HepG2 (cell line): ENCODE measurements around the gene TBC1D16. TPM values are rescaled to one million over a fixed set of nuclear protein-coding genes. Genes with fewer than 3 reads are reported as not detected.

Experiments
- ATF7 ChIP-seq, 2 experiments: fragments of 450-650 bp in 1 of 2; sonication (generic) in 1 of 2; formaldehyde crosslinking in 1 of 2; IDR thresholded peaks; 2 replicates each; pipeline versions ENCODE4 v1.4.0 to v1.6.1; 2016 to 2020; ENCODE audit warnings: antibody characterized with exemption in 1 of 2, mild to moderate bottlenecking in 1 of 2, missing genetic modification reagents in 1 of 2
- FLYWCH1 ChIP-seq: sonication (generic); formaldehyde crosslinking; IDR thresholded peaks from 2 replicates; pipeline ENCODE4 v1.8.1; 2023; ENCODE audit warnings: mild to moderate bottlenecking, missing genetic modification reagents
- GATAD1 ChIP-seq: IDR thresholded peaks from 2 replicates; pipeline ENCODE4 v1.6.1; 2016; ENCODE audit warnings: missing genetic modification reagents, missing compliant biosample characterization
- HCFC1 ChIP-seq: fragments of 150-350 bp; IDR thresholded peaks from 2 replicates; pipeline ENCODE4 v1.6.1; 2014; ENCODE audit warnings: low read depth, low read length
- HNRNPL ChIP-seq: fragments of 200-400 bp; formaldehyde crosslinking; IDR thresholded peaks from 2 replicates; pipeline ENCODE4 v1.6.1; 2017; ENCODE audit warnings: mild to moderate bottlenecking, low read depth, low read length
- MTF2 ChIP-seq: sonication (generic); formaldehyde crosslinking; IDR thresholded peaks from 2 replicates; pipeline ENCODE4 v1.5.0; 2020; ENCODE audit warnings: missing genetic modification reagents, borderline replicate concordance
- PCBP1 ChIP-seq: fragments of 200-400 bp; formaldehyde crosslinking; IDR thresholded peaks from 2 replicates; pipeline ENCODE4 v1.6.1; 2017; ENCODE audit warnings: mild to moderate bottlenecking, low read depth, low read length, borderline replicate concordance
- RNF219 ChIP-seq: sonication (generic); formaldehyde crosslinking; IDR thresholded peaks from 2 replicates; pipeline ENCODE4 v1.5.0; 2020; ENCODE audit warnings: mild to moderate bottlenecking, missing genetic modification reagents
- SNAPC5 ChIP-seq: sonication (generic); formaldehyde crosslinking; IDR thresholded peaks from 2 replicates; pipeline ENCODE4 v1.8.1; 2023; ENCODE audit warnings: mild to moderate bottlenecking, missing genetic modification reagents, borderline replicate concordance
- SYNCRIP ChIP-seq: fragments of 200-400 bp; formaldehyde crosslinking; IDR thresholded peaks from 2 replicates; pipeline ENCODE4 v1.6.1; 2018; ENCODE audit warnings: mild to moderate bottlenecking, low read depth, low read length; ENCODE audit not compliant: insufficient read depth
- ZNF207 ChIP-seq: fragments of 450-650 bp; IDR thresholded peaks from 2 replicates; pipeline ENCODE4 v1.6.1; 2016; ENCODE audit warnings: antibody characterized with exemption, borderline replicate concordance
- ZNF282 ChIP-seq: fragments of 450-650 bp; IDR thresholded peaks from 2 replicates; pipeline ENCODE4 v1.6.1; 2018; ENCODE audit not compliant: partially characterized antibody
- ZNF326 ChIP-seq: sonication (generic); formaldehyde crosslinking; IDR thresholded peaks from 2 replicates; pipeline ENCODE4 v1.4.0; 2020; ENCODE audit warnings: missing genetic modification reagents, borderline replicate concordance
- ZNF33A ChIP-seq: sonication (generic); formaldehyde crosslinking; IDR thresholded peaks from 2 replicates; pipeline ENCODE4 v1.5.1; 2020; ENCODE audit warnings: missing genetic modification reagents, mild to moderate bottlenecking, moderate library complexity, borderline replicate concordance
- ZNF674 ChIP-seq: sonication (generic); formaldehyde crosslinking; IDR thresholded peaks from 2 replicates; pipeline ENCODE4 v1.5.0; 2020; ENCODE audit warnings: low read depth, mild to moderate bottlenecking, missing genetic modification reagents
- ZNF879 ChIP-seq: sonication (generic); formaldehyde crosslinking; IDR thresholded peaks from 2 replicates; pipeline ENCODE4 v1.8.1; 2023; ENCODE audit warnings: missing genetic modification reagents
- polyA plus RNA-seq, 8 experiments: library from polyadenylated mRNA; depleted of rRNA in 3 of 8; stranded (reverse) in 7 of 8; unstranded in 1 of 8; fragments of >200 nt; fragmentation: Illumina TruSeq in 4 of 8; extraction: Trizol in 4 of 8; gene quantifications; 2 replicates each; pipeline versions ENCODE4 v1.2.1 to v1.2.3, GENCODE V29; 2011 to 2016; ENCODE audit warnings: low read depth in 4 of 8, missing spikeins in 1 of 8, mixed read lengths in 1 of 8; ENCODE audit not compliant: insufficient read depth in 1 of 8
- total RNA-seq, 5 experiments: library from RNA; depleted of rRNA; stranded (reverse); fragments of >200 nt; fragmentation: Illumina TruSeq; extraction: Trizol; gene quantifications; 2 replicates each; pipeline ENCODE4 v1.2.3, GENCODE V29; 2016; ENCODE audit warnings: low read depth in 1 of 5
- TF ChIP-seq, protein P1 (sequence below): sonication (generic); formaldehyde crosslinking; IDR thresholded peaks from 2 replicates; pipeline ENCODE4 v1.4.0; 2020; ENCODE audit warnings: missing genetic modification reagents
- TF ChIP-seq, protein P2 (sequence below): sonication (generic); formaldehyde crosslinking; IDR thresholded peaks from 2 replicates; pipeline ENCODE4; 2020; ENCODE audit warnings: missing genetic modification reagents, mild to moderate bottlenecking, borderline replicate concordance

Gene TBC1D16
- total and polyA plus RNA-seq, 2 of the 13 experiments (the other 11 are each of a cell fraction or from before 2014, with no cell fraction given) = 14.9 to 24.9 TPM

GRCh38 chr17:79926142-79926604 is 109.5 kb downstream of the TBC1D16 start (continued):
- TF ChIP-seq ZNF674 (CRISPR knock-in tag) (no peak), ZNF282 (no peak), FLYWCH1 (no peak), SNAPC5 (CRISPR knock-in tag) (no peak), ZNF207 (no peak), HNRNPL (no peak), ZNF33A (no peak), GATAD1 (CRISPR knock-in tag) (no peak), ZNF879 (CRISPR knock-in tag) (no peak), RNF219 (no peak), PCBP1 (no peak), SYNCRIP (no peak), HCFC1 (no peak), ZNF326 (no peak), ATF7 (IDR thresholded peaks at IDR 0.05) (no peak), ATF7 (CRISPR knock-in tag; IDR thresholded peaks at IDR 0.05) (no peak), MTF2 (CRISPR knock-in tag) (no peak)
- TF ChIP-seq, protein P1, sequence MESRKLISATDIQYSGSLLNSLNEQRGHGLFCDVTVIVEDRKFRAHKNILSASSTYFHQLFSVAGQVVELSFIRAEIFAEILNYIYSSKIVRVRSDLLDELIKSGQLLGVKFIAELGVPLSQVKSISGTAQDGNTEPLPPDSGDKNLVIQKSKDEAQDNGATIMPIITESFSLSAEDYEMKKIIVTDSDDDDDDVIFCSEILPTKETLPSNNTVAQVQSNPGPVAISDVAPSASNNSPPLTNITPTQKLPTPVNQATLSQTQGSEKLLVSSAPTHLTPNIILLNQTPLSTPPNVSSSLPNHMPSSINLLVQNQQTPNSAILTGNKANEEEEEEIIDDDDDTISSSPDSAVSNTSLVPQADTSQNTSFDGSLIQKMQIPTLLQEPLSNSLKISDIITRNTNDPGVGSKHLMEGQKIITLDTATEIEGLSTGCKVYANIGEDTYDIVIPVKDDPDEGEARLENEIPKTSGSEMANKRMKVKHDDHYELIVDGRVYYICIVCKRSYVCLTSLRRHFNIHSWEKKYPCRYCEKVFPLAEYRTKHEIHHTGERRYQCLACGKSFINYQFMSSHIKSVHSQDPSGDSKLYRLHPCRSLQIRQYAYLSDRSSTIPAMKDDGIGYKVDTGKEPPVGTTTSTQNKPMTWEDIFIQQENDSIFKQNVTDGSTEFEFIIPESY (CRISPR knock-in tag) = no peak
- TF ChIP-seq, protein P2, sequence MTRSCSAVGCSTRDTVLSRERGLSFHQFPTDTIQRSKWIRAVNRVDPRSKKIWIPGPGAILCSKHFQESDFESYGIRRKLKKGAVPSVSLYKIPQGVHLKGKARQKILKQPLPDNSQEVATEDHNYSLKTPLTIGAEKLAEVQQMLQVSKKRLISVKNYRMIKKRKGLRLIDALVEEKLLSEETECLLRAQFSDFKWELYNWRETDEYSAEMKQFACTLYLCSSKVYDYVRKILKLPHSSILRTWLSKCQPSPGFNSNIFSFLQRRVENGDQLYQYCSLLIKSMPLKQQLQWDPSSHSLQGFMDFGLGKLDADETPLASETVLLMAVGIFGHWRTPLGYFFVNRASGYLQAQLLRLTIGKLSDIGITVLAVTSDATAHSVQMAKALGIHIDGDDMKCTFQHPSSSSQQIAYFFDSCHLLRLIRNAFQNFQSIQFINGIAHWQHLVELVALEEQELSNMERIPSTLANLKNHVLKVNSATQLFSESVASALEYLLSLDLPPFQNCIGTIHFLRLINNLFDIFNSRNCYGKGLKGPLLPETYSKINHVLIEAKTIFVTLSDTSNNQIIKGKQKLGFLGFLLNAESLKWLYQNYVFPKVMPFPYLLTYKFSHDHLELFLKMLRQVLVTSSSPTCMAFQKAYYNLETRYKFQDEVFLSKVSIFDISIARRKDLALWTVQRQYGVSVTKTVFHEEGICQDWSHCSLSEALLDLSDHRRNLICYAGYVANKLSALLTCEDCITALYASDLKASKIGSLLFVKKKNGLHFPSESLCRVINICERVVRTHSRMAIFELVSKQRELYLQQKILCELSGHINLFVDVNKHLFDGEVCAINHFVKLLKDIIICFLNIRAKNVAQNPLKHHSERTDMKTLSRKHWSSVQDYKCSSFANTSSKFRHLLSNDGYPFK (CRISPR knock-in tag) = no peak
